ENCODE results near the gene NADK2. TPM values are rescaled to one million over a fixed set of nuclear protein-coding genes. Genes with fewer than 3 reads are reported as not detected.

NADK2 gene
- total and polyA plus RNA-seq, 7 donors, result 7.8 to 57.9 (median 39.6) TPM

DNA sequence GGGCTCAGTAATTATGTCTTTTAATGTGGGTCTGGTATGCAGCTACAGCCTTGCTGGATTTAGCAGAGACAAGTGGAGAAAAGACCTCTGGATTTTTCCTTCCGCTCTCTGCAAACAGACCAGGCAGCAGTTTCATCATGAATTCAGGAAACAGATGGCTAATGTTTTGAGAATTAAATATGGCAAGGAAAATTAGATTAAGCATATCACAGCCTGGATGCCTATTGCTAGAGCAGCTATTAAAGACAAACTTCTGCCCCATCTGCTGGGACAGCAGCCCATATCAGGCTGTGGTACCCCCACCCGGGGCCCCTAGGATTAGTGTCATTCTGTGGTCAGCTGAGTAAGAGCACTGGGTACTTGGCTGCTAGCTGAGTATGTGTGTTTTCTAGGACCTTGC, 83.6 kb downstream of the NADK2 start:
- Histone ChIP-seq H3K4me3 (no peak overlapping the region), H3K4me1 (peaks cover 0 to 24% (median 9%) of the 10 kb centered on the region in 4 donors), H3K27ac (no peak overlapping the region), H3K9me3 (no peaks in the 10 kb centered on the region), H3K36me3 (peaks cover 0 to 86% (median 0%) of the 10 kb centered on the region in 4 donors), H3K27me3 (no peaks in the 10 kb centered on the region)
- WGBS, 2 donors, result 70 to 88% methylated on average over 2 of the region's 2 CpGs
- no peak for DNase-seq
- TF ChIP-seq, protein P1, sequence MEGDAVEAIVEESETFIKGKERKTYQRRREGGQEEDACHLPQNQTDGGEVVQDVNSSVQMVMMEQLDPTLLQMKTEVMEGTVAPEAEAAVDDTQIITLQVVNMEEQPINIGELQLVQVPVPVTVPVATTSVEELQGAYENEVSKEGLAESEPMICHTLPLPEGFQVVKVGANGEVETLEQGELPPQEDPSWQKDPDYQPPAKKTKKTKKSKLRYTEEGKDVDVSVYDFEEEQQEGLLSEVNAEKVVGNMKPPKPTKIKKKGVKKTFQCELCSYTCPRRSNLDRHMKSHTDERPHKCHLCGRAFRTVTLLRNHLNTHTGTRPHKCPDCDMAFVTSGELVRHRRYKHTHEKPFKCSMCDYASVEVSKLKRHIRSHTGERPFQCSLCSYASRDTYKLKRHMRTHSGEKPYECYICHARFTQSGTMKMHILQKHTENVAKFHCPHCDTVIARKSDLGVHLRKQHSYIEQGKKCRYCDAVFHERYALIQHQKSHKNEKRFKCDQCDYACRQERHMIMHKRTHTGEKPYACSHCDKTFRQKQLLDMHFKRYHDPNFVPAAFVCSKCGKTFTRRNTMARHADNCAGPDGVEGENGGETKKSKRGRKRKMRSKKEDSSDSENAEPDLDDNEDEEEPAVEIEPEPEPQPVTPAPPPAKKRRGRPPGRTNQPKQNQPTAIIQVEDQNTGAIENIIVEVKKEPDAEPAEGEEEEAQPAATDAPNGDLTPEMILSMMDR (IDR thresholded peaks at IDR 0.05), result no peak
- TF ChIP-seq POLR2AphosphoS5 (IDR thresholded peaks at IDR 0.05) (no peak), EP300 (IDR thresholded peaks at IDR 0.05) (no peak), POLR2A (IDR thresholded peaks at IDR 0.05) (no peak)
- intact Hi-C loops (cut with DNase I), result no loop called here

DNA sequence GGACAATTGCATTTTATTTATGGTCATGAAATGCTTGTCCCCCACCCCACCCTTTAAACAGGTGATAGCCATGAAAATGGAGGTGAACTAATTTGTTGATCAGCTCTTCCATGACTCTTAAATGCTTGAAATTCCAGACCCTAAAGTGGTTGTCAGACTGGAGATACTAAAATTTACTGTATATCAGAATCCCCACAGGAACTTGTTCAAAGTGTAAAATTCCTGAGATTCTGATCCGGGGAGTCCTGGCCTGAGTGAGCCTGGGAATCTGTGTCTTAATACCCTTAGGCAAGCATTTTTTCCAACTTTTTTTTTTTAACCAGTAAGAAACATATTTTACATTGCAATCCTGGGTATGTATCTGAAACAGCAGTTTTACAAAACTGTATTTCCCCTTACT, 85.1 kb downstream of the NADK2 start:
- WGBS, 2 donors, result 79 to 88% methylated on average over 1 of the region's 1 CpG
- Histone ChIP-seq H3K27me3 (no peaks in the 10 kb centered on the region), H3K9me3 (no peaks in the 10 kb centered on the region), H3K27ac (no peak overlapping the region), H3K4me3 (no peak overlapping the region), H3K4me1 (peaks cover 0 to 31% (median 12%) of the 10 kb centered on the region in 4 donors), H3K36me3 (peaks cover 0 to 71% (median 0%) of the 10 kb centered on the region in 4 donors)
- DNase-seq, result no peak
- TF ChIP-seq, protein P1 (IDR thresholded peaks at IDR 0.05), result no peak
- TF ChIP-seq POLR2AphosphoS5 (IDR thresholded peaks at IDR 0.05), result no peak
- TF ChIP-seq POLR2A (IDR thresholded peaks at IDR 0.05), result no peak
- no peak for TF ChIP-seq EP300 (IDR thresholded peaks at IDR 0.05)
- intact Hi-C loops (cut with DNase I), result no loop called here

DNA sequence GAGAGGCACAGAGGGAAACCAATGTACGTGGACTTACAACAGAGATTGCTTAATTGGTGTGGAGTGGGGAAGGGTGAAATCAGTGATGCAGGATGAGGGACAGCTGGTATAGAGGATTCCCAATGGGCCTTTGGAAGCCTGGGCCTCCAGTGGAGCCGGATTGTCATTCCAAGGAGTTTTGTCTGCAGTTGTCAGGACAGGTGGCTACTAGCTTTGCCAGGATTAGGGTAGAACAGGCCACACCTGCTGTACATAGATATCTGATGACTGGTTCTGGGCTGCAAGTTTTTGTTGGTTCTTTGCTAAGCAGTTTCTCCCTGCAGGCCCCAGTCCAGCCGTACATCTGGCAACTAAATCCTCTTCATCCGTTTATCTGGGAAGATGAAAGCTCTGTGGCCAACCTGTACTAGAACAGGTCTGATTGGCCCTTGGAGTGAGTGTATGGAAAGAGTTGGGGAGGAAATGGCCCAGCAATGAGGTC, 85.6 kb downstream of the NADK2 start:
- DNase-seq, result no peak
- intact Hi-C loops (cut with DNase I), result no loop called here
- TF ChIP-seq POLR2A (IDR thresholded peaks at IDR 0.05) (no peak), POLR2AphosphoS5 (IDR thresholded peaks at IDR 0.05) (no peak), EP300 (IDR thresholded peaks at IDR 0.05) (no peak)
- TF ChIP-seq, protein P1 (IDR thresholded peaks at IDR 0.05), result no peak
- Histone ChIP-seq H3K27ac (no peak overlapping the region), H3K4me3 (no peak overlapping the region), H3K4me1 (peaks cover 0 to 31% (median 13%) of the 10 kb centered on the region in 4 donors), H3K27me3 (no peaks in the 10 kb centered on the region), H3K36me3 (peaks cover 0 to 66% (median 0%) of the 10 kb centered on the region in 4 donors), H3K9me3 (no peaks in the 10 kb centered on the region)
- WGBS, 2 donors, result 85 to 86% methylated on average over 4 of the region's 4 CpGs

DNA sequence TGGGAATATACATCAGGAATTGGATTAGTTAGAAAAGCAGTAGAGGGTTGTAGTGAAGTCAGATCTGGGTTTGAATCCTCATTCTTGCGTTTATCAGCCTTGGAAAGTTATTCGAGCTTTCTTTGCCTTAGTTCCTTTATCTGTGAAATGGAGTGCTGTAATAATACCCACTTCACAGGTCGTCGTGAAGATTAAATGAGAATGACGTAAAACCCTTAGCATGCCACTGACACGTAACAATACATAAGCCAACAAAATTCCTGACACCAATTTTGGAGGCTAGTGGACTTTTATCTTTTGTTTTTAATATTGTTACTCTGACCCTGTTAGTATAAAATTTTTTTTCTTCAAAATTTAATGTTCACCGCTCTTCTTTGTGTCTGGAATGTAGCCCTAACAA, 86.4 kb downstream of the NADK2 start:
- WGBS, 2 donors, result 94 to 95% methylated on average over 7 of the region's 7 CpGs
- TF ChIP-seq EP300 (IDR thresholded peaks at IDR 0.05), result no peak
- TF ChIP-seq POLR2AphosphoS5 (IDR thresholded peaks at IDR 0.05), result no peak
- TF ChIP-seq POLR2A (IDR thresholded peaks at IDR 0.05), result no peak
- TF ChIP-seq, protein P1 (IDR thresholded peaks at IDR 0.05), result no peak
- no peaks in the 10 kb centered on the region for H3K9me3 ChIP-seq
- H3K36me3 ChIP-seq, result peaks cover 0 to 60% (median 0%) of the 10 kb centered on the region in 4 donors
- intact Hi-C loops (cut with DNase I), result no loop called here
- H3K27ac ChIP-seq, result no peak overlapping the region
- no peak for DNase-seq
- H3K4me3 ChIP-seq, result no peak overlapping the region
- no peaks in the 10 kb centered on the region for H3K27me3 ChIP-seq
- peaks cover 0 to 38% (median 17%) of the 10 kb centered on the region in 4 donors for H3K4me1 ChIP-seq

DNA sequence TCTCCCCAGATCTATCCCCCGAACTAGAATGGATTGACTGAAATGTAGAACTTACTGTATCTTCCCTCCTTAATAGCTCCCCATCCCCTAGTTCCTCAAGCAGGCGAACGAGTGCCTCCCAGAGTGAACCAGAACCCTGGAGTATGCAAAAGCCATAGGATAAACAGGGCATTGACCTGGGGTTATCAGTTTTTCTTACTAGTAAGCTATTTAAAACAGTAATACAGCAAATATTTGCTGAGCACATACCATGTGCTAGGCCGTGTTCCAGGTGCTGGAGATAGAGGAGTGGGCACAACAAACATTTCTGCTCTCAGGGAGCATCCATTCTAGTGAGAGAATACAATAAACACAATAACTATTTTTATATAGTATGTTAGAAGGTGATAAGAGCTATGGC, 88.0 kb downstream of the NADK2 start:
- WGBS, 2 donors, result 82 to 87% methylated on average over 4 of the region's 4 CpGs
- Histone ChIP-seq H3K36me3 (peaks cover 0 to 44% (median 0%) of the 10 kb centered on the region in 4 donors), H3K27me3 (no peaks in the 10 kb centered on the region), H3K27ac (no peak overlapping the region), H3K4me1 (peaks cover 0 to 39% (median 19%) of the 10 kb centered on the region in 4 donors), H3K4me3 (no peak overlapping the region), H3K9me3 (no peaks in the 10 kb centered on the region)
- intact Hi-C loops (cut with DNase I), result loop anchor here (5.0 kb wide), 1 partner anchor 89 kb away; the partner anchor contains the start of gene NADK2
- TF ChIP-seq, protein P1 (IDR thresholded peaks at IDR 0.05), result no peak
- TF ChIP-seq EP300 (IDR thresholded peaks at IDR 0.05) (no peak), POLR2AphosphoS5 (IDR thresholded peaks at IDR 0.05) (no peak), POLR2A (IDR thresholded peaks at IDR 0.05) (no peak)
- DNase-seq, result no peak

Data from sigmoid colon (tissue), 7 donors.